Calu3 (cell line): Measurements from ENCODE around the gene MAML1. TPM values are rescaled to one million over a fixed set of nuclear protein-coding genes. Genes with fewer than 3 reads are reported as not detected.

Experiments used
- BruUV-seq: library from RNA; stranded (reverse); fragments of 400-500 nt; replicated peaks from 2 replicates; lab custom pipeline; 2021; lab: Mats Ljungman, UMichigan
- CTCF ChIA-PET: fragments of 300-600 bp; sonication (Branson Sonifier 250); formaldehyde crosslinking; loops from one replicate; lab custom pipeline; 2022; ENCODE audit warnings: antibody characterized with exemption; lab: Charles Lee
- DNase-seq: peaks from one replicate; pipeline ENCODE4 v3.0.0; 2022
- H3K27ac Mint-ChIP-seq: one replicate; pipeline ENCODE4 v1.8.0; 2022; ENCODE audit warnings: mixed read lengths; ENCODE audit not compliant: unreplicated experiment
- H3K27me3 Mint-ChIP-seq: one replicate; pipeline ENCODE4 v1.8.0; 2022; ENCODE audit warnings: mixed read lengths; ENCODE audit not compliant: unreplicated experiment
- H3K36me3 Mint-ChIP-seq: one replicate; pipeline ENCODE4 v1.8.0; 2022; ENCODE audit warnings: mild to moderate bottlenecking, moderate library complexity, mixed read lengths; ENCODE audit not compliant: insufficient read depth, unreplicated experiment
- H3K4me1 Mint-ChIP-seq: one replicate; pipeline ENCODE4 v1.8.0; 2022; ENCODE audit warnings: mild to moderate bottlenecking, low read depth, mixed read lengths; ENCODE audit not compliant: unreplicated experiment
- H3K4me3 Mint-ChIP-seq: one replicate; pipeline ENCODE4 v1.8.0; 2022; ENCODE audit warnings: mild to moderate bottlenecking, low read depth, moderate library complexity, mixed read lengths; ENCODE audit not compliant: unreplicated experiment
- H3K9me3 Mint-ChIP-seq: one replicate; pipeline ENCODE4 v1.8.0; 2022; ENCODE audit warnings: low read depth, mixed read lengths; ENCODE audit not compliant: unreplicated experiment
- CTCF ChIP-seq: fragments of 200-600 bp; IDR thresholded peaks from one replicate; pipeline ENCODE4 v1.8.0; 2022; ENCODE audit warnings: antibody characterized with exemption; ENCODE audit not compliant: unreplicated experiment
- intact Hi-C: fragments of 100-400 bp; cut with micrococcal nuclease; formaldehyde crosslinking; loops from one replicate; pipeline ENCODE4 v1.10.0; 2022; ENCODE audit not compliant: unreplicated experiment
- total RNA-seq: library from RNA; stranded (reverse); gene quantifications from 2 replicates; pipeline ENCODE4 v1.2.3, GENCODE V29; 2022

MAML1 gene
- total RNA-seq, 1 experiment from 2014 or later: 38.5 TPM

- intact Hi-C loops: no loop called here
- no peak overlapping the region for H3K27ac Mint-ChIP-seq
Measured at GRCh38 chr5:179791881-179792611, 59.4 kb downstream of the MAML1 start.

GRCh38 chr5:179792612-179793467, 60.2 kb downstream of the MAML1 start:
- H3K27me3 Mint-ChIP-seq: no peaks in the 10 kb centered on the region
- peaks cover 16% of the 10 kb centered on the region for H3K4me1 Mint-ChIP-seq
- TF ChIP-seq CTCF: no peak
- intact Hi-C loops: no loop called here
- peaks cover 66% of the 10 kb centered on the region for H3K36me3 Mint-ChIP-seq
- no peaks in the 10 kb centered on the region for H3K9me3 Mint-ChIP-seq
- no TSS peak for BruUV-seq
- H3K27ac Mint-ChIP-seq: peak overlapping the region; percentile 31
- CTCF ChIA-PET: no interaction called here
- peak overlapping the region; percentile 32 for H3K4me3 Mint-ChIP-seq
- DNase-seq: no peak

More at GRCh38 chr5:179791881-179792611, 59.4 kb downstream of the MAML1 start:
- CTCF ChIA-PET: interaction anchor here (0.7 kb wide), 1 partner anchor 11 kb away, joined by 4 read pairs; no protein-coding TSS in a partner anchor
- no TSS peak for BruUV-seq
- Mint-ChIP-seq H3K4me1 (peaks cover 13% of the 10 kb centered on the region), H3K27me3 (no peaks in the 10 kb centered on the region), H3K36me3 (peaks cover 59% of the 10 kb centered on the region), H3K9me3 (no peaks in the 10 kb centered on the region), H3K4me3 (no peak overlapping the region)
- no peak for DNase-seq
- no peak for TF ChIP-seq CTCF

GRCh38 chr5:179793468-179794139, 61.0 kb downstream of the MAML1 start, which contains the start of gene LTC4S:
LTC4S (plus strand) TSS chr5:179793986; CDS start chr5:179794081, 95 bp downstream.
- TF ChIP-seq CTCF: no peak
- intact Hi-C loops: no loop called here
- BruUV-seq: no TSS peak
- H3K27me3 Mint-ChIP-seq: no peaks in the 10 kb centered on the region
- no peaks in the 10 kb centered on the region for H3K9me3 Mint-ChIP-seq
- peaks cover 16% of the 10 kb centered on the region for H3K4me1 Mint-ChIP-seq
- peaks cover 66% of the 10 kb centered on the region for H3K36me3 Mint-ChIP-seq
- CTCF ChIA-PET: no interaction called here
- H3K4me3 Mint-ChIP-seq: peak within 1 kb of the TSS; percentile 72
- no peak for DNase-seq
- peak within 1 kb of the TSS; percentile 72 for H3K27ac Mint-ChIP-seq

- H3K4me3 Mint-ChIP-seq: peak overlapping the region; percentile 72
- H3K9me3 Mint-ChIP-seq: no peaks in the 10 kb centered on the region
- H3K4me1 Mint-ChIP-seq: peaks cover 16% of the 10 kb centered on the region
- no peak for DNase-seq
- intact Hi-C loops: no loop called here
- no peaks in the 10 kb centered on the region for H3K27me3 Mint-ChIP-seq
- no TSS peak for BruUV-seq
- H3K36me3 Mint-ChIP-seq: peaks cover 70% of the 10 kb centered on the region
- CTCF ChIA-PET: no interaction called here
- no peak for TF ChIP-seq CTCF
- H3K27ac Mint-ChIP-seq: peak overlapping the region; percentile 72
Measured at GRCh38 chr5:179794171-179794570, 61.5 kb downstream of the MAML1 start.
